GM12874 (cell line): ENCODE measurements around the gene SNED1.

Source experiments
- TF ChIP-seq, protein P1 (sequence below): IDR thresholded peaks from 2 replicates; pipeline ENCODE4 v1.5.1; 2011; ENCODE audit warnings: low read depth, mild to moderate bottlenecking, control low read depth, low read length, moderate library complexity; ENCODE audit not compliant: insufficient read depth

Gene SNED1

DNA sequence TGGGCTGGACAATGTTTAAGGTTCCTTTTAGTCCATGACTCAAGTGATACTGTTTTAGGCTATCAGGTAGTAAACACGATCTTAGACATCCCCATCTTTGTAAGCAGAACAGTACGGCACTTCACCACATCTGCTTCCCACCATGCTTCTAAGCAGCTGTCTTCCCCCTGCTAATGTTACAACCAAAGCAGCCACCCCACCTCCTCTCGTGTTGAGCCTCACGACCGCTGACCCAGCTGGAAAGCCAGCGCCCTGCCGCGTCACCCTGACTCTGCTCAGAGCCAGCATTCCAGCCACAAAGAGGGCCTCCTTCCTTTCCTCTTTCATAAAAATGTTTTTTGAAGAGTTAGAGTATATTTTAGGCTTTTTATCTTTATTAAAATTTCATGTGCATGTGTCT, 94.3 kb downstream of the SNED1 start:
- TF ChIP-seq, protein P1, sequence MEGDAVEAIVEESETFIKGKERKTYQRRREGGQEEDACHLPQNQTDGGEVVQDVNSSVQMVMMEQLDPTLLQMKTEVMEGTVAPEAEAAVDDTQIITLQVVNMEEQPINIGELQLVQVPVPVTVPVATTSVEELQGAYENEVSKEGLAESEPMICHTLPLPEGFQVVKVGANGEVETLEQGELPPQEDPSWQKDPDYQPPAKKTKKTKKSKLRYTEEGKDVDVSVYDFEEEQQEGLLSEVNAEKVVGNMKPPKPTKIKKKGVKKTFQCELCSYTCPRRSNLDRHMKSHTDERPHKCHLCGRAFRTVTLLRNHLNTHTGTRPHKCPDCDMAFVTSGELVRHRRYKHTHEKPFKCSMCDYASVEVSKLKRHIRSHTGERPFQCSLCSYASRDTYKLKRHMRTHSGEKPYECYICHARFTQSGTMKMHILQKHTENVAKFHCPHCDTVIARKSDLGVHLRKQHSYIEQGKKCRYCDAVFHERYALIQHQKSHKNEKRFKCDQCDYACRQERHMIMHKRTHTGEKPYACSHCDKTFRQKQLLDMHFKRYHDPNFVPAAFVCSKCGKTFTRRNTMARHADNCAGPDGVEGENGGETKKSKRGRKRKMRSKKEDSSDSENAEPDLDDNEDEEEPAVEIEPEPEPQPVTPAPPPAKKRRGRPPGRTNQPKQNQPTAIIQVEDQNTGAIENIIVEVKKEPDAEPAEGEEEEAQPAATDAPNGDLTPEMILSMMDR: no peak

DNA sequence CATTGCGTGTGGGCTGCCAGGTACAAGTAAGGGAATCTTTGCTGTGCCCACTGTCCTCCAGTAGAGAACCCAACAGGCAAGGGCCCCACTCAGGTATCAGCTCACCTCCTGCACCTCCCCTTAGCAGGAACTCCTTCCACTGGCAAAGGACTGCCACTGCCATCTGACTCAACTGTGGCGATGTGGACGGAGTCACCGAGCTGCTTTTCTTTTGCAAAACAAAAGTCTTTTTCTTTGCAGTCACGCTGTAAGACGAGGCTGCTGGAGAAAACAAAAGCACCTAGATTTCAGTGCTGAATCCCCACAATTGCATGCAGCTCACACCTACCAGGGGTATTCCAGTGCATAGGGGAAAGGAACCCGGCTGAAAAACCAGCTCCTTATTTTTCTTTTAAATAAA, 95.8 kb downstream of the SNED1 start:
- TF ChIP-seq, protein P1: no peak

DNA sequence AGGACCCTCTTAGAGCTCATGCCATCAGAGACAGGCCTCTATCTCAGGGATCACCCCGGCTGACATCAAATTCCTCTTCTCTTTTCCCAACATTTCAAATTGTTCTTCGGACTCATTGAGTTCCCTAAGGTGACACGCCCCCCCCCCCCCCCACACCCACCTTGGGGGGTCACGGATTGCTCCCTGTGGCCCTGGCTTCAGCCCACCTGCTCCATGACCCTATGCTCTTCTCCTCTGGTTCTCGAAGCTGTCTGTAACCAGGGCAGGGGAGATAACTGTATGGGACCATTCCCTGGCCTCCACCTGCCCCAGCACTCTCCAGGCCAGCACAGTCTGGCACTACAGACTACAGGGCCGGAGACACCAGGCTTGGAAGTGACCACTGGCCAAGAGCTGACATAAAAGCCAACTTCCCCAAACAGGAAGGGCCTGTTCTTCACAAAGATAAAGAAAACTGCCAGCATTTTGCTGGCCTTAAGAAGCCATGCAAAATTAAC, 96.6 kb downstream of the SNED1 start:
- TF ChIP-seq, protein P1: no peak

DNA sequence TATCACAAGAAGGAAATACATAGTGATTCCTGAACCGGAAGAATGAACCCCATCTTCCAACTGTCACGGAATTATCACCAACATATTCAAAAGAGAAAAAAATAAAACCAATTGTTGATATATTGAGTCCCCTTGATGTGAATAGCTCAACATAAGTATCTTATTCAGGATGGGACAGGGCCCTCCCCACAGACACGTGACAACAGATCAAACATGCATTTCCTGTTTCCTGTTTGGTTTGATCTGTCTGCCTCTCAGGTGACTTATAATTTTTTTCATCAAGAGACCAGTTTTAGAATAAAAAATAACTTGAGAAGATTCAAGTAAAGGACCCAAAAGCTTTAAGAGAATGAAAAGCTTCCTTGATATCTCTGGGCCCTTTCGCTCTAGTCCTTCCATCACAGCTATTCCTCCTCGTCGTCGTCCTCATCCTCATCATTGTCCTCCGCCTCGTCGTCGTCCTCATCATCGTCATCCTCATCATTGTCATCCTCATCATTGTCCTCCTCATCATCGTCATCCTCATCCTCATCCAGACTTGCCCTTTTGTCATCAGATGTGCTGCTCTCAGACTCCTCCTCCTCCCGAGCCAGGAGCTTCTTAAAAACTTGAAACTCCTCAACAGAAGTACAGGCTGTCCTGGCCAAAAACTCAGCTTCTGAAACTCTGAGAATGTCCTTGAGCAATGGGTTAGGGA, 97.3 kb downstream of the SNED1 start:
- TF ChIP-seq, protein P1: no peak

DNA sequence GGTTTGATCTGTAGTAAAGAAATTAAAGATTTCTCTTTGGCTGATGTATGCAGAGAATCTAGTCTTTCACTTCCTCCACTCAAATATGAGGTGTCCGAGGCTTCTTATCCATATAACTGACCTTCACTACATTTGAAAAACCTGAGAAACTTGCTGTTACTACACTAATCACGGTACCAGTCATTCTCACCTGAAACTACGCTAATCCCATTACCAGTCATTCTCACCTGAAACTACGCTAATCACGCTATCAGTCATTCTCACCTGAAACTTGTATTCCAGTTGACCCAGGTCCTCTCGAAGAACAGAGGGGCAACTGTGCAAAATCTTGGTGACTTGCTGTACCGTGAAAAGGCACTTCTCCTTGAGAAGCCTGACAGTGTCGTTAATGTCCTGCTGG, 98.6 kb downstream of the SNED1 start:
- TF ChIP-seq, protein P1: no peak

DNA sequence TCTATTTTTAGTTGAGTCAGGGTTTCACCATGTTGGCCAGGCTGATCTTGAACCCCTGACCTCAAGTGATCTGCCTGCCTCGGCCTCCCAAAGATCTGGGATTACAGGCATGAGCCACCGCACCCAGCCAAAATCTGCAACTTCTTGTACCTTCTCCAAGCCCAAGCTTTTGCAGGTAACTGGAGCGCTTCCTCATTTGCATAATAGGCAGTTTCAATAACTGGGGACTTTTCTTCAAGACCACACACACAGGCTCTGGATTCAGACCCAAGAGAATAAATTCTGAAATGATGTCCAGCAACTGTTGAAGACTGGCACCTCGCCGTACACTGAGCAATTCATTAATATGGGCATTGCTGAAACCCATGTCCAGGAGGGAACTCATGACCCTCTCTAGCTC, 100.8 kb downstream of the SNED1 start:
- TF ChIP-seq, protein P1: no peak

DNA sequence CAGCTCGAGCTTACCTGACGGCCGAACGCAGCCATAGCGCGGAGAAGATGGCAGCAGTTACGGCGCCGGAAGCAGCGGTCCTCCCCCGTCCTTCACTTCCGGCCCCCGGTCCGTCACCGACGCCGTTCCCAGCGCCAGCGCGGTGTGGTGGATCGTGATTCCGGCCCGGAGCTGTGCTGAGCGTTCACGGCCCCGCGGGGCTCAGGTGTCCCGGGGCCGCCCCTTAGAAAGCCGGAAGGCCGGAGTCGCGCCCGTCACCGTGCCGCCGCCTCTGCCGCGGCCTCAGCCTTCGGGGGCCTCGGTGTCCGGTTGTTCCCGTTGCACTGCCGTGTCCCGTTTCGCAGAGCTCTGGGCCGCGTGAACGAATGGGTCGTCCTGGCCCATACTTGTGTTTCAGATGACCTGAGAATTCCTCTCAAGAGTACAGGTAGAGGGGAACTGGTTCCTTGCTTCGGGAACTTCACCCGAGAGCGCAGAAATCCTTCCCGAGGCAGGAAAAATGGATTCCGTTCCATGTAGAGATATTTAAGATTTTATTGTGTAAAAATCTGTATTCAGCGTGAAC, 103.9 kb downstream of the SNED1 start, which contains the start of gene MTERF4:
TSS of gene MTERF4 (minus strand) at position 49 of the 565 bp plus-strand sequence. CDS start at position 35, 14 bp downstream.
- TF ChIP-seq, protein P1: no peak
